Activated CD8-positive, alpha-beta T cell treated with anti-CD3 and anti-CD28 coated beads for 36 hours (primary cell): ENCODE measurements around the gene ROCK2. TPM values are rescaled to one million over a fixed set of nuclear protein-coding genes. Genes with fewer than 3 reads are reported as not detected.

Source experiments
- ATAC-seq: fragments of 200-7000 bp; cut with Tn5 transposase; one replicate; pipeline ENCODE4 v1.10.0; 2021; ENCODE audit warnings: mild to moderate bottlenecking, moderate library complexity
- CTCF ChIA-PET: fragments of 350-600 bp; sonication (Branson Sonifier 250); formaldehyde crosslinking; loops from one replicate; lab custom pipeline; 2021; ENCODE audit warnings: antibody characterized with exemption; lab: Charles Lee
- POLR2A ChIA-PET: fragments of 350-600 bp; sonication (Branson Sonifier 250); formaldehyde crosslinking; loops from one replicate; lab custom pipeline; 2021; ENCODE audit warnings: antibody characterized with exemption; lab: Charles Lee
- DNase-seq: peaks from one replicate; pipeline ENCODE4 v3.0.0-alpha.2; 2020
- H3K27ac Mint-ChIP-seq: one replicate; pipeline ENCODE4 v1.8.0; 2021; ENCODE audit warnings: mild to moderate bottlenecking, mixed read lengths
- H3K27me3 Mint-ChIP-seq: one replicate; pipeline ENCODE4 v1.8.0; 2021; ENCODE audit warnings: mixed read lengths
- H3K36me3 Mint-ChIP-seq: one replicate; pipeline ENCODE4 v1.8.0; 2021; ENCODE audit warnings: low read depth, mixed read lengths
- H3K4me1 Mint-ChIP-seq: one replicate; pipeline ENCODE4 v1.8.0; 2021; ENCODE audit warnings: low read depth, mixed read lengths
- H3K4me3 Mint-ChIP-seq: one replicate; pipeline ENCODE4 v1.8.0; 2021; ENCODE audit warnings: mild to moderate bottlenecking, moderate library complexity, mixed read lengths
- H3K9me3 Mint-ChIP-seq: one replicate; pipeline ENCODE4 v1.8.0; 2021; ENCODE audit warnings: mixed read lengths
- CTCF ChIP-seq: fragments of 200-600 bp; IDR thresholded peaks from one replicate; pipeline ENCODE4 v1.8.0; 2022; ENCODE audit warnings: antibody characterized with exemption, mild to moderate bottlenecking
- intact Hi-C: fragments of 100-400 bp; cut with micrococcal nuclease; formaldehyde crosslinking; loops from one replicate; pipeline ENCODE4 v1.10.0; 2022
- total RNA-seq, 2 experiments: library from RNA; stranded (reverse); gene quantifications; one replicate each; pipeline ENCODE4 v1.2.3, GENCODE V29; 2021

The ROCK2 gene
- total RNA-seq, 2 experiments from 2014 or later, result 12.7 to 13.9 TPM

GRCh38 chr2:11215407-11215806 is 129.0 kb downstream of the ROCK2 start:
- Mint-ChIP-seq H3K4me3 (no peak overlapping the region), H3K4me1 (no peaks in the 10 kb centered on the region), H3K9me3 (no peaks in the 10 kb centered on the region), H3K27ac (no peak overlapping the region), H3K27me3 (no peaks in the 10 kb centered on the region), H3K36me3 (peaks cover 14% of the 10 kb centered on the region)
- DNase-seq (no peak), ATAC-seq (no peak)
- no peak for TF ChIP-seq CTCF
- POLR2A ChIA-PET, result no interaction called here
- intact Hi-C loops, result no loop called here
- CTCF ChIA-PET, result interaction anchor here (1.5 kb wide), 1 partner anchor 15 kb away, joined by 4 read pairs; no protein-coding TSS in a partner anchor

- ChIA-PET CTCF (interaction anchor here (1.5 kb wide), 1 partner anchor 14 kb away, joined by 4 read pairs; no protein-coding TSS in a partner anchor), POLR2A (no interaction called here)
- H3K27ac Mint-ChIP-seq, result no peak overlapping the region
- H3K36me3 Mint-ChIP-seq, result peaks cover 11% of the 10 kb centered on the region
- no peaks in the 10 kb centered on the region for H3K4me1 Mint-ChIP-seq
- no peaks in the 10 kb centered on the region for H3K27me3 Mint-ChIP-seq
- H3K9me3 Mint-ChIP-seq, result no peaks in the 10 kb centered on the region
- ATAC-seq, result no peak
- intact Hi-C loops, result no loop called here
- no peak overlapping the region for H3K4me3 Mint-ChIP-seq
- no peak for TF ChIP-seq CTCF
- DNase-seq, result no peak
Measured at GRCh38 chr2:11214770-11215169, 129.7 kb downstream of the ROCK2 start.

- ATAC-seq, result no peak
- POLR2A ChIA-PET, result no interaction called here
Measured at GRCh38 chr2:11213975-11214374, 130.5 kb downstream of the ROCK2 start.

GRCh38 chr2:11213090-11213638 is 131.3 kb downstream of the ROCK2 start:
- intact Hi-C loops, result no loop called here
- Mint-ChIP-seq H3K4me3 (no peak overlapping the region), H3K36me3 (peaks cover 6% of the 10 kb centered on the region), H3K27me3 (no peaks in the 10 kb centered on the region), H3K9me3 (no peaks in the 10 kb centered on the region), H3K27ac (no peak overlapping the region), H3K4me1 (no peaks in the 10 kb centered on the region)
- ChIA-PET CTCF (interaction anchor here (1.7 kb wide), 1 partner anchor 10 kb away, joined by 3 read pairs; no protein-coding TSS in a partner anchor), POLR2A (no interaction called here)
- no peak for DNase-seq
- no peak for TF ChIP-seq CTCF
- no peak for ATAC-seq

More at GRCh38 chr2:11213975-11214374, 130.5 kb downstream of the ROCK2 start:
- Mint-ChIP-seq H3K27me3 (no peaks in the 10 kb centered on the region), H3K4me3 (no peak overlapping the region), H3K27ac (no peak overlapping the region), H3K9me3 (no peaks in the 10 kb centered on the region), H3K4me1 (no peaks in the 10 kb centered on the region), H3K36me3 (peaks cover 6% of the 10 kb centered on the region)
- CTCF ChIA-PET, result no interaction called here
- intact Hi-C loops, result no loop called here
- DNase-seq, result no peak
- no peak for TF ChIP-seq CTCF

- H3K9me3 Mint-ChIP-seq, result no peaks in the 10 kb centered on the region
- ATAC-seq, result no peak
- intact Hi-C loops, result no loop called here
- peaks cover 6% of the 10 kb centered on the region for H3K36me3 Mint-ChIP-seq
- H3K4me3 Mint-ChIP-seq, result no peak overlapping the region
- H3K27me3 Mint-ChIP-seq, result no peaks in the 10 kb centered on the region
- no peaks in the 10 kb centered on the region for H3K4me1 Mint-ChIP-seq
- DNase-seq, result no peak
- TF ChIP-seq CTCF, result no peak
- no peak overlapping the region for H3K27ac Mint-ChIP-seq
- ChIA-PET CTCF (interaction anchor here (1.7 kb wide), 1 partner anchor 11 kb away, joined by 3 read pairs; no protein-coding TSS in a partner anchor), POLR2A (no interaction called here)
Measured at GRCh38 chr2:11212645-11213044, 131.8 kb downstream of the ROCK2 start.
